ENCODE measurements around the gene ANAPC4. TPM values are rescaled to one million over a fixed set of nuclear protein-coding genes. Genes with fewer than 3 reads are reported as not detected.

Gene ANAPC4
- polyA plus RNA-seq, 1 donor: 37.7 TPM

- Histone ChIP-seq H3K4me1 (ENCODE audit: control insufficient read depth, insufficient read depth, low read length) (no peaks in the 10 kb centered on the region), H3K4me3 (ENCODE audit: low read length) (no peak overlapping the region), H3K27ac (ENCODE audit: low read length) (no peak overlapping the region), H3K9me3 (ENCODE audit: control insufficient read depth, low read depth, low read length) (no peaks in the 10 kb centered on the region), H3K36me3 (ENCODE audit: control insufficient read depth, insufficient read depth, low read length) (no peaks in the 10 kb centered on the region), H3K27me3 (ENCODE audit: control insufficient read depth, insufficient read depth, low read length) (no peaks in the 10 kb centered on the region)
- WGBS (ENCODE audit: insufficient coverage, low lambda C conversion rate): no CpG with 5 or more reads among the region's 5 CpGs
- no peak for DNase-seq
Observed at GRCh38 chr4:25449270-25449669, 72.2 kb downstream of the ANAPC4 start.

- Histone ChIP-seq H3K4me1 (ENCODE audit: control insufficient read depth, insufficient read depth, low read length) (no peaks in the 10 kb centered on the region), H3K36me3 (ENCODE audit: control insufficient read depth, insufficient read depth, low read length) (no peaks in the 10 kb centered on the region), H3K9me3 (ENCODE audit: control insufficient read depth, low read depth, low read length) (no peaks in the 10 kb centered on the region), H3K4me3 (ENCODE audit: low read length) (no peak overlapping the region), H3K27ac (ENCODE audit: low read length) (no peak overlapping the region), H3K27me3 (ENCODE audit: control insufficient read depth, insufficient read depth, low read length) (no peaks in the 10 kb centered on the region)
- DNase-seq: no peak
- 50% methylated on average over 1 of the region's 5 CpGs for WGBS (ENCODE audit: insufficient coverage, low lambda C conversion rate)
Observed at GRCh38 chr4:25449688-25450087, 72.6 kb downstream of the ANAPC4 start.

GRCh38 chr4:25450491-25450901 lies 73.4 kb downstream of the ANAPC4 start:
- no peak overlapping the region for H3K4me3 ChIP-seq (ENCODE audit: low read length)
- no peak overlapping the region for H3K27ac ChIP-seq (ENCODE audit: low read length)
- no peak for DNase-seq
- H3K36me3 ChIP-seq (ENCODE audit: control insufficient read depth, insufficient read depth, low read length): no peaks in the 10 kb centered on the region
- no peaks in the 10 kb centered on the region for H3K27me3 ChIP-seq (ENCODE audit: control insufficient read depth, insufficient read depth, low read length)
- H3K4me1 ChIP-seq (ENCODE audit: control insufficient read depth, insufficient read depth, low read length): no peaks in the 10 kb centered on the region
- no peaks in the 10 kb centered on the region for H3K9me3 ChIP-seq (ENCODE audit: control insufficient read depth, low read depth, low read length)
- 80% methylated on average over 1 of the region's 4 CpGs for WGBS (ENCODE audit: insufficient coverage, low lambda C conversion rate)

GRCh38 chr4:25451676-25452075 lies 74.6 kb downstream of the ANAPC4 start:
- H3K4me3 ChIP-seq (ENCODE audit: low read length): no peak overlapping the region
- H3K36me3 ChIP-seq (ENCODE audit: control insufficient read depth, insufficient read depth, low read length): no peaks in the 10 kb centered on the region
- H3K27me3 ChIP-seq (ENCODE audit: control insufficient read depth, insufficient read depth, low read length): no peaks in the 10 kb centered on the region
- WGBS (ENCODE audit: insufficient coverage, low lambda C conversion rate): 100% methylated on average over 2 of the region's 2 CpGs
- no peaks in the 10 kb centered on the region for H3K4me1 ChIP-seq (ENCODE audit: control insufficient read depth, insufficient read depth, low read length)
- no peaks in the 10 kb centered on the region for H3K9me3 ChIP-seq (ENCODE audit: control insufficient read depth, low read depth, low read length)
- H3K27ac ChIP-seq (ENCODE audit: low read length): no peak overlapping the region
- DNase-seq: no peak

- DNase-seq: no peak
- Histone ChIP-seq H3K4me1 (ENCODE audit: control insufficient read depth, insufficient read depth, low read length) (no peaks in the 10 kb centered on the region), H3K4me3 (ENCODE audit: low read length) (no peak overlapping the region), H3K27ac (ENCODE audit: low read length) (no peak overlapping the region), H3K9me3 (ENCODE audit: control insufficient read depth, low read depth, low read length) (no peaks in the 10 kb centered on the region), H3K27me3 (ENCODE audit: control insufficient read depth, insufficient read depth, low read length) (no peaks in the 10 kb centered on the region), H3K36me3 (ENCODE audit: control insufficient read depth, insufficient read depth, low read length) (no peaks in the 10 kb centered on the region)
- 87% methylated on average over 3 of the region's 7 CpGs for WGBS (ENCODE audit: insufficient coverage, low lambda C conversion rate)
Observed at GRCh38 chr4:25452081-25452480, 75.0 kb downstream of the ANAPC4 start.

GRCh38 chr4:25454476-25454875 lies 77.4 kb downstream of the ANAPC4 start:
- DNase-seq: no peak
- Histone ChIP-seq H3K36me3 (ENCODE audit: control insufficient read depth, insufficient read depth, low read length) (no peaks in the 10 kb centered on the region), H3K27ac (ENCODE audit: low read length) (no peak overlapping the region), H3K9me3 (ENCODE audit: control insufficient read depth, low read depth, low read length) (no peaks in the 10 kb centered on the region), H3K4me1 (ENCODE audit: control insufficient read depth, insufficient read depth, low read length) (no peaks in the 10 kb centered on the region), H3K27me3 (ENCODE audit: control insufficient read depth, insufficient read depth, low read length) (no peaks in the 10 kb centered on the region), H3K4me3 (ENCODE audit: low read length) (no peak overlapping the region)
- no CpG with 5 or more reads among the region's 1 CpG for WGBS (ENCODE audit: insufficient coverage, low lambda C conversion rate)

GRCh38 chr4:25457053-25457715 lies 80.1 kb downstream of the ANAPC4 start:
- H3K9me3 ChIP-seq (ENCODE audit: control insufficient read depth, low read depth, low read length): no peaks in the 10 kb centered on the region
- H3K4me3 ChIP-seq (ENCODE audit: low read length): no peak overlapping the region
- 100% methylated on average over 1 of the region's 3 CpGs for WGBS (ENCODE audit: insufficient coverage, low lambda C conversion rate)
- no peaks in the 10 kb centered on the region for H3K36me3 ChIP-seq (ENCODE audit: control insufficient read depth, insufficient read depth, low read length)
- H3K27ac ChIP-seq (ENCODE audit: low read length): no peak overlapping the region
- DNase-seq: no peak
- H3K4me1 ChIP-seq (ENCODE audit: control insufficient read depth, insufficient read depth, low read length): no peaks in the 10 kb centered on the region
- H3K27me3 ChIP-seq (ENCODE audit: control insufficient read depth, insufficient read depth, low read length): no peaks in the 10 kb centered on the region

GRCh38 chr4:25466966-25467697 lies 90.1 kb downstream of the ANAPC4 start:
- Histone ChIP-seq H3K27ac (ENCODE audit: low read length) (no peak overlapping the region), H3K4me3 (ENCODE audit: low read length) (no peak overlapping the region), H3K27me3 (ENCODE audit: control insufficient read depth, insufficient read depth, low read length) (no peaks in the 10 kb centered on the region), H3K36me3 (ENCODE audit: control insufficient read depth, insufficient read depth, low read length) (no peaks in the 10 kb centered on the region), H3K9me3 (ENCODE audit: control insufficient read depth, low read depth, low read length) (no peaks in the 10 kb centered on the region), H3K4me1 (ENCODE audit: control insufficient read depth, insufficient read depth, low read length) (no peaks in the 10 kb centered on the region)
- DNase-seq: no peak
- no CpG with 5 or more reads among the region's 11 CpGs for WGBS (ENCODE audit: insufficient coverage, low lambda C conversion rate)

GRCh38 chr4:25467843-25468242 lies 90.8 kb downstream of the ANAPC4 start:
- no peaks in the 10 kb centered on the region for H3K36me3 ChIP-seq (ENCODE audit: control insufficient read depth, insufficient read depth, low read length)
- no peak for DNase-seq
- no peak overlapping the region for H3K27ac ChIP-seq (ENCODE audit: low read length)
- no peaks in the 10 kb centered on the region for H3K27me3 ChIP-seq (ENCODE audit: control insufficient read depth, insufficient read depth, low read length)
- no CpG with 5 or more reads among the region's 5 CpGs for WGBS (ENCODE audit: insufficient coverage, low lambda C conversion rate)
- no peaks in the 10 kb centered on the region for H3K4me1 ChIP-seq (ENCODE audit: control insufficient read depth, insufficient read depth, low read length)
- no peak overlapping the region for H3K4me3 ChIP-seq (ENCODE audit: low read length)
- no peaks in the 10 kb centered on the region for H3K9me3 ChIP-seq (ENCODE audit: control insufficient read depth, low read depth, low read length)
